ENCODE results near the gene MINDY4. TPM values are rescaled to one million over a fixed set of nuclear protein-coding genes. Genes with fewer than 3 reads are reported as not detected.

MINDY4 gene
- total RNA-seq, 1 experiment from 2014 or later, result 3.6 TPM

GRCh38 chr7:30841801-30842541 is 70.8 kb downstream of the MINDY4 start:
- in situ Hi-C loops (cut with HindIII; ENCODE audit: low pct_unique_long_range_greater_than_20kb, low sequenced_read_pairs), result no loop called here
- DNase-seq (ENCODE audit: low read depth), result no peak

- in situ Hi-C loops (cut with HindIII; ENCODE audit: low pct_unique_long_range_greater_than_20kb, low sequenced_read_pairs), result no loop called here
- no peak for DNase-seq (ENCODE audit: low read depth)
Measured at GRCh38 chr7:30842542-30843451, 71.6 kb downstream of the MINDY4 start.

GRCh38 chr7:30843741-30844482 is 72.7 kb downstream of the MINDY4 start:
- DNase-seq (ENCODE audit: low read depth), result no peak
- in situ Hi-C loops (cut with HindIII; ENCODE audit: low pct_unique_long_range_greater_than_20kb, low sequenced_read_pairs), result no loop called here

- in situ Hi-C loops (cut with HindIII; ENCODE audit: low pct_unique_long_range_greater_than_20kb, low sequenced_read_pairs), result no loop called here
- DNase-seq (ENCODE audit: low read depth), result no peak
Measured at GRCh38 chr7:30844483-30844874, 73.3 kb downstream of the MINDY4 start.

GRCh38 chr7:30844916-30845315 is 73.7 kb downstream of the MINDY4 start:
- in situ Hi-C loops (cut with HindIII; ENCODE audit: low pct_unique_long_range_greater_than_20kb, low sequenced_read_pairs), result no loop called here
- DNase-seq (ENCODE audit: low read depth), result no peak

GRCh38 chr7:30845426-30846135 is 74.4 kb downstream of the MINDY4 start:
- in situ Hi-C loops (cut with HindIII; ENCODE audit: low pct_unique_long_range_greater_than_20kb, low sequenced_read_pairs), result no loop called here
- DNase-seq (ENCODE audit: low read depth), result no peak

GRCh38 chr7:30846378-30846777 is 75.2 kb downstream of the MINDY4 start:
- in situ Hi-C loops (cut with HindIII; ENCODE audit: low pct_unique_long_range_greater_than_20kb, low sequenced_read_pairs), result no loop called here
- DNase-seq (ENCODE audit: low read depth), result no peak

GRCh38 chr7:30848121-30848855 is 77.1 kb downstream of the MINDY4 start:
- in situ Hi-C loops (cut with HindIII; ENCODE audit: low pct_unique_long_range_greater_than_20kb, low sequenced_read_pairs), result no loop called here
- no peak for DNase-seq (ENCODE audit: low read depth)

- DNase-seq (ENCODE audit: low read depth), result no peak
- in situ Hi-C loops (cut with HindIII; ENCODE audit: low pct_unique_long_range_greater_than_20kb, low sequenced_read_pairs), result no loop called here
Measured at GRCh38 chr7:30849565-30849964, 78.3 kb downstream of the MINDY4 start.

- DNase-seq (ENCODE audit: low read depth), result no peak
- in situ Hi-C loops (cut with HindIII; ENCODE audit: low pct_unique_long_range_greater_than_20kb, low sequenced_read_pairs), result no loop called here
Measured at GRCh38 chr7:30850426-30850825, 79.2 kb downstream of the MINDY4 start.

- no peak for DNase-seq (ENCODE audit: low read depth)
- in situ Hi-C loops (cut with HindIII; ENCODE audit: low pct_unique_long_range_greater_than_20kb, low sequenced_read_pairs), result no loop called here
Measured at GRCh38 chr7:30851651-30852307, 80.6 kb downstream of the MINDY4 start.

GRCh38 chr7:30852308-30852684 is 81.1 kb downstream of the MINDY4 start:
- no peak for DNase-seq (ENCODE audit: low read depth)
- in situ Hi-C loops (cut with HindIII; ENCODE audit: low pct_unique_long_range_greater_than_20kb, low sequenced_read_pairs), result no loop called here

- no peak for DNase-seq (ENCODE audit: low read depth)
Measured at GRCh38 chr7:30852744-30853288, 81.6 kb downstream of the MINDY4 start.

GRCh38 chr7:30853576-30853975 is 82.4 kb downstream of the MINDY4 start:
- DNase-seq (ENCODE audit: low read depth), result no peak
- in situ Hi-C loops (cut with HindIII; ENCODE audit: low pct_unique_long_range_greater_than_20kb, low sequenced_read_pairs), result no loop called here

More at GRCh38 chr7:30852744-30853288, 81.6 kb downstream of the MINDY4 start:
- in situ Hi-C loops (cut with HindIII; ENCODE audit: low pct_unique_long_range_greater_than_20kb, low sequenced_read_pairs), result no loop called here

GRCh38 chr7:30855936-30856335 is 84.7 kb downstream of the MINDY4 start:
- DNase-seq (ENCODE audit: low read depth), result no peak
- in situ Hi-C loops (cut with HindIII; ENCODE audit: low pct_unique_long_range_greater_than_20kb, low sequenced_read_pairs), result no loop called here

GRCh38 chr7:30858576-30858975 is 87.4 kb downstream of the MINDY4 start:
- no peak for DNase-seq (ENCODE audit: low read depth)
- in situ Hi-C loops (cut with HindIII; ENCODE audit: low pct_unique_long_range_greater_than_20kb, low sequenced_read_pairs), result no loop called here
